Endometrial microvascular endothelial cells (primary cell): Measurements from ENCODE around the gene COL8A2. TPM values are rescaled to one million over a fixed set of nuclear protein-coding genes. Genes with fewer than 3 reads are reported as not detected.

Experiments used
- in situ Hi-C: cut with HindIII; loops from 2 replicates; pipeline ENCODE4 v1.10.0; 2017; ENCODE audit warnings: low sequenced_read_pairs, low pct_unique_long_range_greater_than_20kb; ENCODE audit errors: inconsistent ontology term
- total RNA-seq: library from RNA; depleted of rRNA; stranded (reverse); fragments of >200 nt; gene quantifications from one replicate; pipeline ENCODE4 v1.2.3, GENCODE V29; 2015; ENCODE audit errors: inconsistent ontology term

COL8A2 gene
- total RNA-seq, 1 donor from 2014 or later: 3.9 TPM

DNA sequence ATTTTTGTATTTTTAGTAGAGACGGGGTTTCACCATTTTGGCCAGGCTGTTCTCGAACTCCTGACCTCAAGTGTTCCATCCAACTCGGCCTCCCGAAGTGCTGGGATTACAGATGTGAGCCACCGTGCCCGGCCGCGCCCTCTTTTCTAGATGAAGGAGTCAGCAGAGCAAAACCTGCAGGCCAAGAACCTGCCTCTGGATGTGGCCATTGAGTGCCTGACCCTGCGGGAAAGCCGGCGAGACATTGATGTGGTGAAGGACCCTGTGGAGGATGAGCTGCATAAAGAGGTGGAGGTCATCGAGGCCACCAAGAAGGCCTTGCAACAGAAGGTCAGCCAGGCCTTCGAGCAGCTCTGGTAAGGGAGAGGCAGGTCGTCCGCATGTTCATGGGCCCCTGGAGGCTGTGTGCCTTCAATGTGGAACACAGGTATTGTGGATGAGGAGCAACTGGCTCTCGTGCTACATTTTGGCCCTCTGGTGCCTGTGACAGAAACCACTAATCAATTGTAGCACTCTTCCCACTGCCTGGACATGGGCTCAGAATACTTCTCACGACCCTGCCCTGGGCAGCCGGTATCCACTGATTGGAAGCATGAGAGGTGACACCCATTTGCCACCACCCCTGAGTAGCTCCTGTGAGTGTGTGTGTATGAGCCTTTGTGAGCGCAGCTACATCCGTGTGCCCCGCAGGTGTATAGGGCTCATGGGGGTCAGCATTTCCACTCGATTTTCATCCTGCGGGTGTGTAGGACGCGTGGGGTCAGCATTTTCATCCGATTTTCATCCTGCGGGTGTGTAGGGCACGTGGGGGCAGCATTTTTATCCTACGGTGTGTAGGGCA, 39.1 kb downstream of the COL8A2 start:
- in situ Hi-C loops: no loop called here

GRCh38 chr1:36085126-36085525, 39.9 kb downstream of the COL8A2 start:
- in situ Hi-C loops: no loop called here

DNA sequence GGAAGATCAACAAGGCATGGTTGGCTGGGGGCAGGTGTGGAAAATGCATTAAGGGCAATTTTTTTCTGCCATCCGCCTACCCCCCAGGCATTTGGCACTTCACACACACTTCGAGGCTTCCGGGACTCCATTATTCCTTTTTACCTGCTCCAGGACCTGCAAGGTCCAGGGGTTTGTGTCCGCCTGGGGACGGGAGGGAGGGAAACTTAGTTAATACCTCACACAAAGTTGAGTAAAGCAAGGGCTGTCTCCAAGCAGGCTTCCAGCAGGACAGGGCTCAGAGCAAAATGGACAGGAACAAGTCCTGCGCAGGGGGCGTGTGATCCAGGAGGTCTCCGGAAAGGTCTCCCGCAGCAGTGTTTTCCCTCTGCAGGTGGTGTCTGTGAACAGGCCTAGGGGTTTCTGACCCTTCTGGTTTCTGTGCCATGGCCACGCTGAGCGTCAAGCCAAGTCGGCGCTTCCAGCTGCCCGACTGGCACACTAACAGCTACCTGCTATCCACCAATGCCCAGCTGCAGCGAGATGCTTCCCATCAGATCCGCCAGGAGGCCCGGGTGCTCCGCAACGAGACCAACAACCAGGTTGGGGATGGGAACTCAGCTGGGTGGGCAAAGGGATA, 40.4 kb downstream of the COL8A2 start:
- in situ Hi-C loops: no loop called here

GRCh38 chr1:36083635-36084496, 41.2 kb downstream of the COL8A2 start, which contains the start of gene TEKT2:
TSS of gene TEKT2 (plus strand) at chr1:36084094. CDS start at chr1:36084922, 828 bp downstream.
- in situ Hi-C loops: no loop called here

DNA sequence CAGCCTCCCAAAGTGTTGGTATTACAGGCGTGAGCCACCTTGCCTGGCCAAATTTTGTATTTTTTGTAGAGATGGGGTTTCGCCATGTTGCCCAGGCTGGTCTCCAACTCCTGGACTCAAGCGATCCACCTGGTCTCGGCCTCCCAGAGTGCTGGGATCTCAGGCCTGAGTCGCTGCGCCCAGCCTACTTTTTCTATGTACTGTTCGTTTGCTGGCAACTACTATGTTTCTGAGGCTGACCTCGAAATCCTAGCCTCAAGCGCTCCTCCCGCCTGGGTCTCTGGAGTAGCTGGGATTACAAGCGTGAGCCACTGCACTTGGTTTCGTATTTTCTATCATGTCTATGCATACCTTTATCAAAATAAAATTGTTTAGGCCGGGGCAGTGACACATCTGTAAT, 41.8 kb downstream of the COL8A2 start:
- in situ Hi-C loops: no loop called here

DNA sequence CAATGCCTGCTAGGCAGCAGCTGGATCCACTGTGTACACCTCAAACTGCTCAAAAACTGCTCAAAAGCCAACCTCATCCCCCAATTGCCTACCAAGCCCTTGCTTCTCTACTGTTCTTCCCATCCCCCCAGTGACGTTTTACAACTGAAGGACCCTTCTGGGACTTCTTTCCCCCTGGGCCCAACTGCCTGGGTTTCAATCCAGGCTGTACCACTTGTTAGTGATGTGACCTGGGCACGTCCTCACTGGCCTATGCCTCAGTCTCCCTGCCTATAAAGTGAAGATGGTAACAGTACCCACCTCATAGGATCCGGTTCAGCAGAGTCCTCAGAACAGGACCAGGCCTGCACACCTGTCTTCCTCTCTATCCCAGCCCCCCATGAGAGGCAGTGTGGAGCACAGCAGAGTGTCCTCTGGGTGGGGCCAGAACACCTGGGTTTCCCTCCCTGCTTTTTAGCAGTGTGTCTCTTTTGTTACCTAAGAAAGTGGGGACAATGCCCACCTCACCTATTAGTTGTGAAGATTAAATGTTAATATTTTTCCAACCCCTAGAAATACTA, 43.0 kb downstream of the COL8A2 start:
- in situ Hi-C loops: no loop called here

- in situ Hi-C loops: no loop called here
Observed at GRCh38 chr1:36080801-36081200, 44.2 kb downstream of the COL8A2 start.

DNA sequence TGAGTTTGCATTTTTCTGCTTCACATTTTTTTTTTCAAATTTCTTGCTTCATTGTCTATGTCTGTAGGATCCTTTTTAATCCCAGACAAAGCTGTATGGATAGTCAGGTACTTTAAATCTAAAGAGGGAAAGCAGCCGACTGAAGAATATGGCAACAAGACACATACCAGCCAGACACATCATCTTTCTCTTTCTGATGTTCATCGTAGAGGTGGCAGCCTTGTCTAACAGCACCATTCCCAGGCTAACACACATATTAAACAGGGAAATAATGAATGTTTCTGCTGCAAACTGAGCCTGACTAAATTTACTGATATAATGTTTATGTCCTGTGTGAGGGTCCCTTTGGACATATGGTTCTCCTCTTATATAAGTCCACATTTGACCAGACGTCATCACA, 44.8 kb downstream of the COL8A2 start:
- in situ Hi-C loops: no loop called here

- in situ Hi-C loops: no loop called here
Observed at GRCh38 chr1:36076979-36077573, 47.9 kb downstream of the COL8A2 start.

- in situ Hi-C loops: no loop called here
Observed at GRCh38 chr1:36070349-36070748, 54.7 kb downstream of the COL8A2 start.

DNA sequence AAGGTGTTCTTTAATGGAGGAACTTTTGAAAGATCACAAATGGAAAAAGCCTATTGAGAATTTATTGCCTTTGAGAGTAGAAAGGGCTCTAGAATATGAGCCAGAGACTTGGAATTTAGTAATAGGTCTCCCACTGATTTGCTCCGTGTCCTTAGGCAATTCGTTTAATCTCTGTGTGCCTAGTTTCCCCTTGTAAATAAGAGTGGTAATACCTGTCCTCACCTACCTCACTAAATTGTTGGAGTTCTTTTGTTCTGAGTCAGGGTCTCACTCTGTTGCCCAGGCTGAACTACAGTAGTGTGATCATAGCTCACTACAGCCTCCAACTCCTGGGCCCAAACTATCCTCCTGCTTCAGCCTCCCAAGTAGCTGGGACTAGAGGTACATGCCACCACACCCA, 56.2 kb downstream of the COL8A2 start:
- in situ Hi-C loops: no loop called here

- in situ Hi-C loops: no loop called here
Observed at GRCh38 chr1:36067871-36068270, 57.2 kb downstream of the COL8A2 start.

- in situ Hi-C loops: no loop called here
Observed at GRCh38 chr1:36062315-36062714, 62.7 kb downstream of the COL8A2 start.

GRCh38 chr1:36055706-36056105, 69.3 kb downstream of the COL8A2 start:
- in situ Hi-C loops: no loop called here

- in situ Hi-C loops: no loop called here
Observed at GRCh38 chr1:36053978-36054377, 71.0 kb downstream of the COL8A2 start.

GRCh38 chr1:36051821-36052220, 73.2 kb downstream of the COL8A2 start:
- in situ Hi-C loops: no loop called here
